Measurements from ENCODE around the gene SYT5. TPM values are rescaled to one million over a fixed set of nuclear protein-coding genes. Genes with fewer than 3 reads are reported as not detected.
A peak's percentile ranks its signal among the peaks of the same experiment; 100 is the strongest.

SYT5 gene
- total and polyA plus RNA-seq, 9 of the 15 experiments (the other 6 are each of a cell fraction or from before 2014, with no cell fraction given): 1.3 to 20.9 (median 8.8) TPM

- TF ChIP-seq ZNF436 (CRISPR knock-in tag; IDR thresholded peaks at IDR 0.05) (no peak), SIRT6 (IDR thresholded peaks at IDR 0.05; ENCODE audit: low read depth, low read length) (no peak), NFIC (IDR thresholded peaks at IDR 0.05) (no peak; the same call in 1 of the 2 replicates), TCF3 (CRISPR knock-in tag; IDR thresholded peaks at IDR 0.05) (no peak), TOE1 (IDR thresholded peaks at IDR 0.05; ENCODE audit: borderline replicate concordance) (peak; percentile 57; the same call in 1 of the 2 replicates), TOE1 (CRISPR knock-in tag; IDR thresholded peaks at IDR 0.05; ENCODE audit: borderline replicate concordance, low read depth) (no peak), MNT (conservative IDR thresholded peaks at IDR 0.05) (peak in 1 of 2 experiments; percentile 54; a peak in 1 of 4 replicates), HOXB6 (CRISPR knock-in tag; IDR thresholded peaks at IDR 0.05; ENCODE audit: borderline replicate concordance) (no peak), TAL1 (IDR thresholded peaks at IDR 0.05) (no peak; the same call in 1 of the 2 replicates), ZNF41 (CRISPR knock-in tag; conservative IDR thresholded peaks at IDR 0.05) (no peak), ZSCAN32 (CRISPR knock-in tag; IDR thresholded peaks at IDR 0.05) (no peak), BRD4 (IDR thresholded peaks at IDR 0.05) (no peak), PHF20 (IDR thresholded peaks at IDR 0.05; ENCODE audit: partially characterized antibody) (peak; percentile 96), KDM1A (IDR thresholded peaks at IDR 0.05) (peak in 1 of 2 experiments; percentile 45; a peak in 1 of 4 replicates), SMAD3 (CRISPR knock-in tag; conservative IDR thresholded peaks at IDR 0.05) (no peak), PHF21A (IDR thresholded peaks at IDR 0.05; ENCODE audit: borderline replicate concordance, low read depth) (no peak), CBX3 (IDR thresholded peaks at IDR 0.05; ENCODE audit: borderline replicate concordance in 1 of 2, low read length in 2 of 2) (peak in 1 of 2 experiments; percentile 41; a peak in 1 of 3 replicates), CREB3 (tag; conservative IDR thresholded peaks at IDR 0.05; ENCODE audit: low read depth) (no peak), CCNT2 (IDR thresholded peaks at IDR 0.05; ENCODE audit: borderline replicate concordance, extremely low read depth, insufficient read length, low read depth, low read length) (no peak)
- TF ChIP-seq, protein P1, sequence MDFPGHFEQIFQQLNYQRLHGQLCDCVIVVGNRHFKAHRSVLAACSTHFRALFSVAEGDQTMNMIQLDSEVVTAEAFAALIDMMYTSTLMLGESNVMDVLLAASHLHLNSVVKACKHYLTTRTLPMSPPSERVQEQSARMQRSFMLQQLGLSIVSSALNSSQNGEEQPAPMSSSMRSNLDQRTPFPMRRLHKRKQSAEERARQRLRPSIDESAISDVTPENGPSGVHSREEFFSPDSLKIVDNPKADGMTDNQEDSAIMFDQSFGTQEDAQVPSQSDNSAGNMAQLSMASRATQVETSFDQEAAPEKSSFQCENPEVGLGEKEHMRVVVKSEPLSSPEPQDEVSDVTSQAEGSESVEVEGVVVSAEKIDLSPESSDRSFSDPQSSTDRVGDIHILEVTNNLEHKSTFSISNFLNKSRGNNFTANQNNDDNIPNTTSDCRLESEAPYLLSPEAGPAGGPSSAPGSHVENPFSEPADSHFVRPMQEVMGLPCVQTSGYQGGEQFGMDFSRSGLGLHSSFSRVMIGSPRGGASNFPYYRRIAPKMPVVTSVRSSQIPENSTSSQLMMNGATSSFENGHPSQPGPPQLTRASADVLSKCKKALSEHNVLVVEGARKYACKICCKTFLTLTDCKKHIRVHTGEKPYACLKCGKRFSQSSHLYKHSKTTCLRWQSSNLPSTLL (IDR thresholded peaks at IDR 0.05): peak; percentile 55; the same call in 1 of the 2 replicates
- TF ChIP-seq, protein P2, sequence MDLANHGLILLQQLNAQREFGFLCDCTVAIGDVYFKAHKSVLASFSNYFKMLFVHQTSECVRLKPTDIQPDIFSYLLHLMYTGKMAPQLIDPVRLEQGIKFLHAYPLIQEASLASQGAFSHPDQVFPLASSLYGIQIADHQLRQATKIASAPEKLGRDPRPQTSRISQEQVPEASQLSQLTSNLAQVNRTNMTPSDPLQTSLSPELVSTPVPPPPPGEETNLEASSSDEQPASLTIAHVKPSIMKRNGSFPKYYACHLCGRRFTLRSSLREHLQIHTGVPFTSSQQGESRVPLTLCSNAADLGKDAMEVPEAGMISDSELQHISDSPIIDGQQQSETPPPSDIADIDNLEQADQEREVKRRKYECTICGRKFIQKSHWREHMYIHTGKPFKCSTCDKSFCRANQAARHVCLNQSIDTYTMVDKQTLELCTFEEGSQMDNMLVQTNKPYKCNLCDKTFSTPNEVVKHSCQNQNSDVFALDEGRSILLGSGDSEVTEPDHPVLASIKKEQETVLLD (IDR thresholded peaks at IDR 0.05): peak; percentile 79
- TF ChIP-seq, protein P3, sequence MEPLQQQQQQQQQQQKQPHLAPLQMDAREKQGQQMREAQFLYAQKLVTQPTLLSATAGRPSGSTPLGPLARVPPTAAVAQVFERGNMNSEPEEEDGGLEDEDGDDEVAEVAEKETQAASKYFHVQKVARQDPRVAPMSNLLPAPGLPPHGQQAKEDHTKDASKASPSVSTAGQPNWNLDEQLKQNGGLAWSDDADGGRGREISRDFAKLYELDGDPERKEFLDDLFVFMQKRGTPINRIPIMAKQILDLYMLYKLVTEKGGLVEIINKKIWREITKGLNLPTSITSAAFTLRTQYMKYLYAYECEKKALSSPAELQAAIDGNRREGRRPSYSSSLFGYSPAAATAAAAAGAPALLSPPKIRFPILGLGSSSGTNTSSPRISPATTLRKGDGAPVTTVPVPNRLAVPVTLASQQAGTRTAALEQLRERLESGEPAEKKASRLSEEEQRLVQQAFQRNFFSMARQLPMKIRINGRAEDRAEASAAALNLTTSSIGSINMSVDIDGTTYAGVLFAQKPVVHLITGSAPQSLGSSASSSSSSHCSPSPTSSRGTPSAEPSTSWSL (CRISPR knock-in tag; IDR thresholded peaks at IDR 0.05; ENCODE audit: borderline replicate concordance): no peak
These were observed 28.1 kb downstream of the SYT5 start (continued) for GRCh38 chr19:55152017-55152416.
